ENCODE data around the gene SPAG16.

SPAG16 gene

GRCh38 chr2:214242797-214243196 lies 958.5 kb downstream of the SPAG16 start:
- DNase-seq (ENCODE audit: low read depth in 1 of 2, low spot score in 1 of 2), result no peak

- DNase-seq (ENCODE audit: low read depth in 1 of 2, low spot score in 1 of 2), result no peak
These were observed 960.6 kb downstream of the SPAG16 start for GRCh38 chr2:214244847-214245246.

GRCh38 chr2:214246417-214246816 lies 962.2 kb downstream of the SPAG16 start:
- no peak for DNase-seq (ENCODE audit: low read depth in 1 of 2, low spot score in 1 of 2)

- DNase-seq (ENCODE audit: low read depth in 1 of 2, low spot score in 1 of 2), result no peak
These were observed 963.3 kb downstream of the SPAG16 start for GRCh38 chr2:214247531-214247930.

- DNase-seq (ENCODE audit: low read depth in 1 of 2, low spot score in 1 of 2), result no peak
These were observed 970.8 kb downstream of the SPAG16 start for GRCh38 chr2:214255046-214255445.

DNA sequence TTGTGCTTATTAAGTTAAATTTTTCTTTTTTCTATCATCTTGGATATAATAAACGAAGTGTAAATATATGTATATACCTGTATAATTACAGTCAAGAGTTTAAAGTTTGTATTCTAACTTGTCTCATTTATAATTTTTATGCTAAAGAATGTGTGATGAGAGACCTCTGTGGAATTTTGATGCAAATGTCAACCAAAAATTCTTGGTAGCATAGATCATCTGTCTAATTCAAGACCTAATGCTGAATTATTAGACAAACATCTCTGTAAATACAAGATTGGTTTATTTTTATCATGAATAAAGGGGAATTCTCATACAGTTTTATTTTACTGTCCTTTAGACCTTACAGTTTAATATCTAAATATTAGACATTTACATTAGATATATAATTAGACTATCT lies 977.4 kb downstream of the SPAG16 start:
- DNase-seq (ENCODE audit: low read depth in 1 of 2, low spot score in 1 of 2), result no peak

- DNase-seq (ENCODE audit: low read depth in 1 of 2, low spot score in 1 of 2), result no peak
These were observed 979.9 kb downstream of the SPAG16 start for GRCh38 chr2:214264171-214264570.

- DNase-seq (ENCODE audit: low read depth in 1 of 2, low spot score in 1 of 2), result no peak
These were observed 981.8 kb downstream of the SPAG16 start for GRCh38 chr2:214265991-214266489.

- no peak for DNase-seq (ENCODE audit: low read depth in 1 of 2, low spot score in 1 of 2)
These were observed 993.6 kb downstream of the SPAG16 start for GRCh38 chr2:214277880-214278279.

GRCh38 chr2:214286011-214286410 lies 1001.7 kb downstream of the SPAG16 start:
- DNase-seq (ENCODE audit: low read depth in 1 of 2, low spot score in 1 of 2), result no peak

GRCh38 chr2:214293593-214293992 lies 1009.3 kb downstream of the SPAG16 start:
- no peak for DNase-seq (ENCODE audit: low read depth in 1 of 2, low spot score in 1 of 2)

- DNase-seq (ENCODE audit: low read depth in 1 of 2, low spot score in 1 of 2), result no peak
These were observed 1010.2 kb downstream of the SPAG16 start for GRCh38 chr2:214294426-214294825.

GRCh38 chr2:214297423-214297822 lies 1013.2 kb downstream of the SPAG16 start:
- DNase-seq (ENCODE audit: low read depth in 1 of 2, low spot score in 1 of 2), result no peak

DNA sequence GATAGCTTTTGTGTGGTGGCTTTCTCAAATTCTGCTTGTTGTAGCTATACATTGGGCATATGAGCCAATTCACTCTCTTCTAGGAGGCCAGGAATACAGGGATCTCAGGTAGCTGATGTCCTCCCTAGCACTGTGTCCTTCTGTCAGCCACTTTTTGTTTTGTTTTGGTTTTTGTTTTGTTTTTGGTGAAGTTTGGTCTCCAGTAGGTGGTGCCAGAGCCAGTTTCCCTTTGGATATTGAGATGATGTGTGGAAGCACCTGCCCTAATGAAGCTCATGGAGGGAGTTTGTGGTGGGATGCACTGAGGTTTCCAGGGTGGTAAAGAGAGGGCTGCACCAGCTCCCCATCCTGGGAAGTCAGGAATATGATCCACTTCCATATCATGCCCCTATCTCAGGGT lies 1026.1 kb downstream of the SPAG16 start:
- DNase-seq (ENCODE audit: low read depth in 1 of 2, low spot score in 1 of 2), result no peak

DNA sequence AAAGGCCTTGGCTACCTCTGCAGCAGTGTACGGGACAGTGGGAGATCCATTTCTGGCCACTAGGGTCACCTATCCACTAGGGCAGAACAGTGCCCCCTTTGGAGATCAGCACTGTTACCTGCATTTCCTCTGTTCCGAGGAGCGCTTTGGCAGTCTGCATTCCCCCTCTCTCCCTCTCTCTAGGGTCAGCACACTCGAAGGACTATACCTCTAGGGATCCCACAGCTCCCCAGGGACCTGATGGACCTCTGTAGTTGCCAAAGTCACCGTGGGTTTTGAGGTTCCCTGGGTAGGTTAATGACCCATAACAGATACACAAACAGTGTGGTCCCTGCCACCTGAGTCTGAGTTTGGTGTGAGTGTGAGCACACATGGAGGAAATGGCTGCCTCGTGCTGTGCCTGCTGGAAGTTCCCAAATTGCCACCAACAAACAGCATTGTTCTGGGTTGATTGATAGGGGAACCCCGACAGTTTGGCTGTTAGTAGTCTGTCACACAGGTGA lies 1026.8 kb downstream of the SPAG16 start:
- DNase-seq (ENCODE audit: low read depth in 1 of 2, low spot score in 1 of 2), result no peak

DNA sequence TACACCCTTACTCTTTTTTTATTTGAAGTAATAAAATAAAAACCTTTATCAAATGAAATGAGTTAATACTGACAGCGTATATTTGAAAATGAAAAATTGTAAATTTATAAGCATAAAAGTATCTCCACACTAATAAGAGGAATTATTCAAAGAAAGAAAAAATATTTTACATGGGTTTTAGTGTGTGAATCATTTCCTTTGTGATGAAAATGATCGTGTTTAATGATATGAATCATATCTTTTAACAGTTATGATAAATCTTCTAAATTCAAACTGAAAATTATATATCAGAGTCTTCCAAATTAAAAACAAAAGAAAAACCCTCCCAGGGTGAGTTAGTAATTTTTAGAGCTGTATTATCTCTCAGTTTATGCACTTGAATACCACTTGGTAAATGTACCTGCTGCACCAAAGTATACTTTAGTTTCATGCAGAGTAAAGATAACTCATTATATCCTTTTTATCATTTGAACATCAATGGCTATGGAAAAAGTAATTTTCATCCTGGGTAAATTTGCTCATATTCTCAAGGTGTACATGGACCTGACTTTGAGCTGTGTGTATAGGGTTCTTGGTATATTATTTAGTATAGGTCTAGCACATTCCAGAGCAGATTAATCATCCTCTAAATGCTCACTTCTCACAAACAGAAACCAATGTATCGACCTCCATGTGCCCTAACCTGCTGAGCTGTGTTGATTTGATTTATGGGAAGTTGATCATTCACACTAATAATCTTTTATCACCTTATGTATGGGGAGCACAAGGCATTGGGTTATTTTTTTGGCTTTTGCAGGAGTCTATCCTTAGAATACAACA lies 1027.9 kb downstream of the SPAG16 start:
- no peak for DNase-seq (ENCODE audit: low read depth in 1 of 2, low spot score in 1 of 2)

GRCh38 chr2:214315324-214315723 lies 1031.1 kb downstream of the SPAG16 start:
- DNase-seq (ENCODE audit: low read depth in 1 of 2, low spot score in 1 of 2), result no peak

DNA sequence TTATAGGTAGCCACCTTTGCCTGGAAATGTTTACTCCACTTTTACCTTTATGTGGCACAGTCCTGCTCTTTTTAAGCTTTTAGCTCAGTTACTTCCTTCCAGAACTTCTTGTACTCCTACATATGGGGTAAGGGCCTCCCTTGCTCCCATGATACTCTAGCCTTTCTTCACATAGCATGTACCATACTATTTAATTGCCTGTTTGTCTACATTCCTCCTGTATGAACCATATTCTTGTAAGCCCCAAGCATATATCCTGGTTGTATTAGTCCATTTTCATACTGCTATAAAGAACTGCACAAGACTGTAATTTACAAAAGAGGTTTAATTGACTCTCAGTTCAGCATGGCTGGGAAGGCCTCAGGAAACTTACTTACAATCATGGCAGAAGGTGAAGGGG lies 1035.9 kb downstream of the SPAG16 start:
- no peak for DNase-seq (ENCODE audit: low read depth in 1 of 2, low spot score in 1 of 2)

DNA sequence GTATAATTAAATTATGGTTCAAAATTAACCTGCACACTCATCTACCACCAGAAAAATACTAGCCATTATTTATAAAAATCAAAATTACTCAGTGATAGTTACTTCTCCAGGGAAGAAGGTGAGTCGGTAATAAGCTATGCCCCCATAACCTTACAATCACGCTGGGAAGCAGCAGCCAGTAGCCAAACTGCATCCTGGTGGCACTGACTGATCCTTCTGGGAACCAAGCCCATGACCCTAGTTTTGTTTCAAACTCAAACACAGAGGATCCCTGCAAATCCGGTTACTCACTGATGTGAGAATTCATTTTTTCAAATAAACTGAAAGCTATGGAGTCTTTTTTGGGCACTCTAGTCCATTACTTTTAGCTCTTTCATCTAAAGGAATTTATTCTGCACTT lies 1038.4 kb downstream of the SPAG16 start:
- no peak for DNase-seq (ENCODE audit: low read depth in 1 of 2, low spot score in 1 of 2)

DNA sequence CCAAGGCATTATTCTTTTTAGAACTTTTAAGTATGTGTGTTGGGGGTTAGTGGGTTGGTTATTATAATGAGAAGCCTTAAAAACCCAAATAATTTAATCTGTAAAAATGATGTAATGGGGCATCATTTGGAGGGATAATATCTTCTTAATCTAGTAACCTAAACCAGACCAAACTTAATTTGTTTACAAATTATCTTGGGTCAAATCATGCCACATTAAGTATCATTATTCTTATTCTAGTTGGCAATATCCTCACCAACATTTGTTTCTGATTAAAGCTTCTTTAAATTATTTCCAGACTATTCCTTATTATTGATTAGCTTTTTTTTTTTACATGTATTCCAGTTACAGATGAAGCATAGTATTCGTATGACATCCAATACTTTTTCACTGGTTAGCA lies 1041.1 kb downstream of the SPAG16 start:
- no peak for DNase-seq (ENCODE audit: low read depth in 1 of 2, low spot score in 1 of 2)

DNA sequence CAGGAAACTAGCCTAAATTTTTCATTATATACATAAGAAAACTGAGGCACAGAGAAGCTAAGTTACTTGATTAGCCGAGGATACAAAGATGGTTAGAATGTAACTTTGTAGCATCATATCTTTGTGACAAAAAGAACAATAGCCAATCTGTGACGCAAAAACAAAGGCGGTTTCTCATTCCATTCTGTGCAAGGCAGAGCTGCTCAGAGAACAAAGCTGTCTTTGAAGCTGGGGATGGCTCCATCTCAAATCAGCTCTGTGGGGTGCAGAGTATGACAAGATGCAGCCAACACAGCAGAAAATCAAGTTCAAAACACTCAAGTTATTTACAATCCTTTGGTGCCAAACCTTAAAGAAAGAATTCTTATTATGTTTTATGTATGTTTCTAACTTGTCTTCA lies 1044.7 kb downstream of the SPAG16 start:
- DNase-seq (ENCODE audit: low read depth in 1 of 2, low spot score in 1 of 2), result no peak

GRCh38 chr2:214341646-214342045 lies 1057.4 kb downstream of the SPAG16 start:
- DNase-seq (ENCODE audit: low read depth in 1 of 2, low spot score in 1 of 2), result no peak

GRCh38 chr2:214358506-214358905 lies 1074.2 kb downstream of the SPAG16 start:
- no peak for DNase-seq (ENCODE audit: low read depth in 1 of 2, low spot score in 1 of 2)
